GM21576 (cell line): ENCODE data around the gene BID.
"Not testable (repeated sequence)": the region's sequence is repeated elsewhere in the genome, so short reads cannot be mapped to it uniquely, and the experiment has no call there.

Source experiments
- ATAC-seq: cut with Tn5 transposase; IDR thresholded peaks from one replicate; pipeline ENCODE4 v1.9.1; 2021; ENCODE audit warnings: mild to moderate bottlenecking, moderate library complexity; ENCODE audit not compliant: unreplicated experiment

The BID gene

DNA sequence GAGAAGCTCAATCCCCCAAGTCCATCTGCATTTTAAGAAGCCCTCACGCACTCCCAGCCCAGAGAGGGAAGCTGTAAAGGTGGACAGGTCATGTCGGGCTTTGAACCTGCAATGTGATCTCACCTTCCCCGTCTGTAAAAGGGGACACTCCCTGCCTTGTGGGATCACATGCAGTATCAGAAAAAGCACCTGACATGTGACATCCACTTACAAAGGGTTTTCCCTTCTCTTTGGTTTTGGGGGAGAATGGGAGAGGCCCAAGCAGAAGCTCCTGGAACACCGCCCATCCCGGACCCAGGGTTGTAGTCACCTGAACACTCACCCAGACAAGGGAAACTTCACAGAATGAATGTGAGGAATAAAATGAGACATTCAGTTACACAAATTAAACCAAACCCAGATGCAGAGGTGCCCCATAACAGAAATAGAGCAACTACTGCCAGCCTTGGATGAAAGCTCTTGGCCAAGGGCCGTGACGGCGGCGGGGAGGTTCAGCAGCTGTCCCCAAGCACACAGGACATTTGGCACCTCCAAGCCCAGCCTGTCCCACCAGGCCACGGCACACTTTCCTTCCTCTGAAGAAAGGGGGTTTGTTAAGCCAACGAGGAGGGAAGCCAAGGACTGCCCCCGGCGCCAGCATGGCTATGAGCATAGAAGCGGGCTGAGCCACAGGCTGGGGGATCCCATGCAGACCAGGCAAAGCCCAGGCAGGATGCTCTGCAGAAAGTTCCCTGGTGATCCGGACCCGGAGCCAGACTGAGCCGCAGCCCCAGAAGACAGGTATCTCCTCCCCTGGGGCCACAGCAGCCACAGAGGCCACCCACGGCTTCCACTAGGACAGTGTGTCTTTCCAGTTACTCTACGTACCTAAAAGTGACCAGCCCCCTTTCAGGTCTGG is 3.8 kb downstream of the BID start:
- no peak for ATAC-seq

DNA sequence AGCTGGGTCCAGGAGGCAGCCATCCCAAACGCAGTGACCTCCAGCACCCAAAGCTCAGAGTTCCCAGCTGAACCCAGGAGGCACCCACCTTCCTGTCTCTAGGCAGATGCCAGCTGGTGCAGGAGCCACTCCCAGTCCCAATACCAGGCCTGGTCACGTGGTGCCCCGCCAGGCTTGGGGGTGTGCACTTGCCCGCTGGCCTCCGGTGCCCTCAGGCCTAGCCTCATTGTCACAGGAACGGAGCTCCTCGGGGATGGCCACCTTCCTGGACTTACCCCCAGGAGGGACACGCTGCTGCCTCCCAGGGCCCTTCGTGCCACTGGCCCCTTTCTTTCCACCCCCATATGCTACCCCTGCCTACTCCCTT is 4.6 kb downstream of the BID start:
- no peak for ATAC-seq

DNA sequence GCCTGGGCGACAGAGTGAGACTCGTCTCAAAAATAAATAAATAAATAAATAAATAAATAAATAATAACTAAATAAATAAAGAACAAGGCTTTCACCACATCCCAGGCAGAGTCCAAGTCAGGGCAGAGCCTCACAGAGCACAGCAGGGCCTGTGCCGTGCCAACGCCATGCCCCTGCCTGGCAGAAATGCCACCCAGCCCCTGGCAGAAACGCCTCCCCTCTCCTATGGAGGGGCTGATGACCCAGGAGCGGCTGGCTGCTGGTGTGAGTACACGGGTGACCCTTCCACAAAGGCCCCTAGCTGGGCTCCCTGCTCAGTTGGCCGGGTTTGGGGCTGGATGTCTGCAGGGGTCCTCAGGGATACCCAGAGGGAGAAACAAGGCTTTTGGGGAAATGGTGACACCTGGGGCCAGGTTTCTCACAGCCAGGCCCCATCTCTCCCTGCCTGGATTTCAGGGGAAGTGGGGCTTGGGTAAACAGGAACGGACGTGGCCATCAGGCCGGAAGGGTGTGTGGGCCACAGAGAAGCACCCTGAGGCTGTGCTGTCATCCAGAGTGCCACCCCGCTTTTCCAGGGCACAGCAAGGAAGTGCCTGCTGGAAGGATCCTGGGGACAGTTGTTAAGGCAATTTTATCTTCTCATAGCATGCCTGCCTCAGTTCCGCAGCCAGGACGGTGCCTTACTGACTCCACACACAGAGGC is 5.1 kb downstream of the BID start:
- no peak for ATAC-seq

DNA sequence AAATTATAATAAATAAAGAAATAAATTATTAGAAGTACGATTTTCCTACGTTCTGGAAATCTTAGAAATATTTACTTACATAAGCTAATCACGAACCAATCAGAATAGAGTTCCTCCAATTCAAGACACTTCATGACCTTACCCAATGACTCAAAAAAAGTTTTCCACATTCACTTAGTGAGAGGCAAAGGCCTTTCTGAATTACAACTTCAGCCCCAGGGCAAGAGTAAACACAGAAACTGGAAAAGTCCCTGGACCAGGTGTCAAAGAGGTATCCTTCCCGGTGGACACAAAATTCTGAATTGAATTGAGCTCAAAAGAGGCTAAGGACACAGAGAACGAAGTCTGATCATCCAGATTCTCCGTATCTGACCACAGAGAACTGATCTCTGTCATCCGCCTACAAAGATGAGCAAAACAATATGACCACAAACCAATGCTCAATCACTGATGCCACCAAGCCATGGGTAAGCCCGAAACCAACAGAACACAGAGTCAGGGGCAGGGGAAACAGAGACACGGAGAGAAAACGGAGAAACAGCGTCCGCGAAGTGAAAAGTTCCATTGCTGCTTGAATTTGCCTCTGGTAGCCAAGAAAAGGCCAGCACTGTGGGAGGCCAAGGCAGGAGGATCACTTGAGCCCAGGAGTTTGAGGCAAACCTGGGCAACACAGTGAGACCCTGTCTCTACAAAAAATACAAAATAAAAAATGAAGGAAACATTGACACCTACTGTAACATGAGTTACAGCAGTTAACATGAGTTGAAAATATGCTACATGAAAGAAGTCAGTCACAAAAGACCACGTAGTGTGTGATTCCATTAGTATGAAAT is 6.8 kb downstream of the BID start:
- ATAC-seq, result peak; percentile 68

DNA sequence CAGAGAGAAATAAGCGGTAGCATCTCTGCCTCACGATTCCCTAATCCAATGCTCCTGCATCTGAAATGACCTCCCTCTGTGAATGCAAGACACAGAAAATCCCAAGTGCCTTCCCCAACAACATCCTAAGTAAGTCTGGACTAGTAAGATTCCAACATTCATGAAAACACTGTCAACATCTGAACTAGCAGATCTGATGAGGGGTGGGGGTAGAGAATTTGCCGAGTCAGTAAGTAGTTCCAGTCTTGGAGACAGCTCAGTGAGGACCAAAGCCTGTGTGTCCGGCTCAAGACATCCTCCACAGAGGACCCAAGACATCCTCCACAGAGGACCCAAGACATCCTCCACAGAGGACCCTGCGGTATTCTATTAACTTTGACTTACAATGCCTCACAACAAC is 9.4 kb downstream of the BID start:
- not testable (repeated sequence) for ATAC-seq

DNA sequence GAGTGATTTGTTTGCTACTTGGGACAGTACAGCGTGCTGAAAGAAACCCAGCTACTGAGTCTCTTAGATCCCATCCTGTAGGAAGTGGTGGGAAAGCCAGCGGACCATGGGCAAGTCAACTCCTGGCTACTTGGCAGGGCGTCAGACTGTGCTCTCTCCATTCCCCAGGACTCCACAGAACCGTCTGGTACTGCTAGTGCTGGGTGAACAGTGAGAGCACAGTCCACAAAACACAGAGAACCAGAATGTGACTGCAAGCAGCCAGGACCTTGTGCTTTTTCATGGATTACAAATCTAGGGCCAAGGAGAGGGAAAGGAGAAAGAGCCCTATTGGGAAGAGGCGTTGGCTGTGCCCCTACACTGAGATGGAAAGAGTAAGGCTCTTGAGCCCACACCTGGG is 10.2 kb downstream of the BID start:
- ATAC-seq, result no peak

DNA sequence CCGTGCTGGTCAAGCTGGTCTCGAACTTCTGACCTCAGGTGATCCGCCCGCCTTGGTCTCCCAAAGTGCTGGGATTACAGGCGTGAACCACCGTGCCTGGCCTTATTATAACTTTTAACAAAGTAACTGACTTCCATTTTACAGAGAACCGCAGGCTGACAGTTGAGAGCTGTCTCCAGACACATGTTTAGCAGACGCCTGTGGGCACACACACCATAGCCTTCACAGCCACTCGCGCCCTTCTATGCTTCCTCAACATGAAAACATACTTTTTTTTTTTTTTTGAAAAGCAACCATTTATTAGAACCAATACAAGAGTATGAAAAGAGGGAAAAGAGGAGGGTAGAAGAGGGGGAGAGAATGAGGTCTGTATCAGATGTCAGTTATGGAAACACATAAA is 10.8 kb downstream of the BID start:
- ATAC-seq, result not testable (repeated sequence)

DNA sequence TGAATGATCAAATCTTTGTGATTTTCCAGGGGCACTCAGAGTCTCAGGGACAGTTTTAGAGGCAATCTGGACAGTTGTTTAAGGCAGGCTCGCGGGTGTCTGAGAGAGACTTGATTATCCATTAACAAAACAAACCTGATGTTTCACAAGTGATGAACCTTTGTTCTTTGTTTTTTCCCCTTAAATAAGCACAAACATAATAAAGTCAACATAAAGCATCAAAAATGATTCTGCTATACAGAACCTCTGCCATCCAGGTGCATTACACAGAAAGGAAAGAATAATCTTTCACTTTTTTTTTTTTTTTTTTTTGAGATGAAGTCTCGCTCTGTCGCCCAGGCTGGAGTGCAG is 13.2 kb downstream of the BID start:
- no peak for ATAC-seq

DNA sequence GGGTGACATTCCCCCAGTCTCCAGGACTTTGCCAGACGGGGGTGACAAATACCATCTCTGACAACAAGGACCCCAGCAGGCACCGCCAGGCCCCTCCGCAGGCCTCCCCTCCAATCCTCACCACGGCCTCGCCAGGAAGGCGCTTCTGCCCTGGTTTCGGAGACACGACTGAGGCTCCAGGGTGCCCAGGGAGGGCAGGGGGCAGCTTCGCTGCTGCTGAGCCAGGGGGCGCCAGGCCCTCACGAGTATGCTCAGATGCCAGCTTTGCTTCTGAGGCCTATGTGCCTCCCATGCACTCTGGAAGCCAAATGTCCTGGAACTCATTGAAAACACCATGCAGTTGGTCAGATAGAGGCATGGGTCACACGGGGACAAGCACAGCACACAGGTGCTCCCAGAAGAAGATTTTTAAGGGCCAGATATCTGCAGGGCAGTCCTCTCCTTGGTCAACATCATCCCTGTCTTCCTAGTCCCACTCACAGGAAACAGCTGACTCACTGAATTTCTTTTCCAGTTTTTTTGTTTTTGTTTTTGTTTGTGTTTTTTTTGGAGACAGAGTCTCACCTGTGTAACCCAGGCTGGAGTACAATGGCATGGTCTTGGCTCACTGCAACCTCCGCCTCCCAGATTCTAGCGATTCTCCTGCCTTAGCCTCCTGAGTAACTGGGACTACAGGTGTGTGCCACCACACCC is 19.9 kb downstream of the BID start:
- ATAC-seq, result no peak

DNA sequence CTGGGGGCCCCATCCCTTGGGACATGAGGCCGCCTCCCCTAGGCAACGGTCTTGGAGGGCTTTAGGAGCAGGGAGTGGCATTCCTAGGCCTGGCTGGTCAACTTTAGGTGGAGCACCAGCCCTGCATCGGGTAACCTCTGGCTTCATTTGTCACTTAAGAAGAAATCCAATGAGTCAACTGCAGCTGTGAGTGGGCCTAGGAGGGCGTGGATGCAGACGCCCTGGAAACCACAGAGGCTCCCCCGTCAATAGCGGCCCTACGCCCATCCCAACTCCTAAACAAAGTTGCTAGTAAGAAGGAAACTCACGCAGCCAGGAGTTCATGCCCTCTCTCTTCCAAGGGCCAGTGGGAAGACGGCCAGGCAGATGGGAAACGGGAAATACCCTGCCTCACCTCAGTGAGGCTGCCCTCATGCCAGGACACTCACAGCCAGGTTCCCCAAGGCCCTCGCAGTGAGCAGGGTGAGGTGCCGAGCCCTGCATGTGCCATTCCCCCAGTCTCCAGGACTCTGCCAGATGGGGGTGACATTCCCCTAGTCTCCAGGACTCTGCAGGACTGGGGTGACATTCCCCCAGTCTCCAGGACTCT is 20.8 kb downstream of the BID start:
- no peak for ATAC-seq

DNA sequence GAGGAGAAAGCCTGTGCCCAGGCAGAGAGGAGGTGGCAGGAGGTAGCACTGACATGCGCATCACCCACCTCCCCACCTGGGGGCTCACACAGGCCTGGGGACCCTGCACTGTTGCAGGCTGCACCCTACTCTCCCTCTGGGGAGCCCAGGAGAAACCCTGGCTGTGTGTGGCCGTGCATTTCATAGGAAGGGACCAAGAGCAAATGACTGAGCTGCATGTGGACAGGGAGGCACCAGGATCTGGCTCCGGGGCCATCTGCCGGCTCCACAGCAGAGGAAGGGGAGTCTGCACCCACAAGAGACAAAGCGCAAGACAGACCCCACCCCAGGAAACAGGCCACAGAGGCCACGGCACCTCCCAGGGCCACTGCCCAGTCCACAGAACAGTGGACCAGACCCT is 22.7 kb downstream of the BID start:
- no peak for ATAC-seq

DNA sequence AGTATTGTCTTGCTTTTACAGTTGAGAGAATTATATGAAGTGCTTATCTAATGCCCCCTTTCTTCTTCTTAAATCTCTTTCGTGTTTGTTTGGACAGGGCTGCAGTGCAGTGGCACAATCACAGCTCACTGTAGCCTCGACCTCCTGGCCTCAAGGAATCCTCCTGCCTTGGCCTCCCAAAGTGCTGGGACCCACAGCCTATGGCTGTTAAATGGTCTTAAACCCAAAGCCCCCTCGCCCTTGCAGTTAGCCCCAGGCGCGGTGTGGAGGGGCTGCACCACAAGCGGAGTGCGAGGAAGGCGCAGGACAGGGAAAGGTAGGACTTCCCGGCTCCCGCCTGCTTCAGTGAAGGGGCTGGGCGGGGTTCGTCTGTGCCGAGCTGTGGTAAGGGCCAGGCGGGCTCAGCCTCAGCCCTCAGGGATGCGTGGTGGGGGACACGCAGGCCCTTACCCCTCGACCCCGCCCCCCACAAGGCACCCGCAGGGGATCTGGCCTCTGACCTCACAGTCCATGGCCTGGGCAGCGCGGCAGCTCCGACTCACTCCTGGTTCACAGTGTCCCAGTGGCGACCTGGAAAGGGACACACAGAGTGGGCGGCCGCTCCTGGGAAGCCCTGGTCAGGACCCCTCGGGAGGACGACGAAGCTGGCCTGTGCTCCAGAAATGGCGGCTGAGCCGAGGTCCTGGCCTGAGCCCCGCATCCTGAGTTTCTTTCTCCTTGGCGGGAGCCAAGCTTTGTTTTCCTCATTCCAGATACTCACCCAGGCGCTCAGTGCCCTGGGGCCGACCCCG is 24.5 kb downstream of the BID start:
- no peak for ATAC-seq

DNA sequence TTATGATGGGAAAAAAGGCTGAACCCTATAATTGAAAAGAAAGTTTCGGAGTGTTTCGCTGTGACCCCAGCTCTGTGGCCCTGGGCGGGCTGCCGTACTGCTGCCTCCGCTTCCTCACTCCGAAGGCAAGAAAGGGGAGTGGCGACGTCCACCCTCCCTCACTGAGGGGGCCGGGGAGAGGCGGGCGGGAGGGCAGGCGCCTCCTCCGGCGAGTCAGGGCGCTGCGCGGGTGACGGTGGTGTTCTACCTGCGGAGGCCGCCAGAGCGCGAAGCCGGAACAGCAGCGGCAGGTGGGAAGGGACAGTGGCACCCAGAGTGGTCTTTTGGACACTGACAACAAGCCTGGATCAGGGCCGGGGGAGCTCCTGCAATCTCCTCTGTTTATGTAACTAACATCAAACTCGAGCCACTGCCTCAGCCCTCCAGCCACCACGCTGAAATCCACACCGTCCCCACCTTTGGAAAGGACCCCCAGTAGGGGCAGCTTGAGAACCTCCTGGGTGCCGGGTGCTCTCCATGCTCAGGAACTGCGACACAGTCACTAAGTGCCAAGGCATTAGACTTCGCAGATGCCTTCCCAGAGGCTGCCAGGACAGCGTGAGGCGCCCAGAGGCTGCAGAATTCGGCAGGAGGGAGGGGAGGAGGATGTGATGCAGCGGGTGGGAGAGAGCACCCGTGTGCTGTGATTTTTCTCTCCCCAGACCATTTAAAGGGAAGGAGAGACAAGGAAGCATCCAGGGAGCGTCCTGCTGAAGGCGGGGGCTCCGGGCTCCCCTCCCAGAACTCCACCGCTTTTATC is 25.5 kb downstream of the BID start:
- no peak for ATAC-seq

DNA sequence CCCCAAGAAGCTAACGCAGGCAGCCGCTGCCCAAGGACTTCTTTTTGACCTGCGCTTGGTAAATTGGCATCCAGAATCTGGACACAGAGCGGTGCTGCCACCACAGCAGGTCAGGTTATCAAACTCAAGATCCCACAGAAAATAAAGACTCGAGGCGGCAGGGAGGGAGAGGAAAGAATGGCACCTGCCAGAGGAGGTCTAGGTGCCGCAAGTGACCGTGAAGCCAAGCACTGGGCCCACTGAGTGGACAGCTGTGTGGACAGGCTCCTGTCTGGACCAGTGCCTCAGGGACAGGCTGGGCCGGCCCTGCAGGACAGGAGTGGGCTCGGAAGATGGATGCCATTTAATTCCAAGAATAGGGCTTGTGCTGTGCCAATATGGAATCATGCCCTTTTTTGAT is 27.4 kb downstream of the BID start:
- ATAC-seq, result no peak

DNA sequence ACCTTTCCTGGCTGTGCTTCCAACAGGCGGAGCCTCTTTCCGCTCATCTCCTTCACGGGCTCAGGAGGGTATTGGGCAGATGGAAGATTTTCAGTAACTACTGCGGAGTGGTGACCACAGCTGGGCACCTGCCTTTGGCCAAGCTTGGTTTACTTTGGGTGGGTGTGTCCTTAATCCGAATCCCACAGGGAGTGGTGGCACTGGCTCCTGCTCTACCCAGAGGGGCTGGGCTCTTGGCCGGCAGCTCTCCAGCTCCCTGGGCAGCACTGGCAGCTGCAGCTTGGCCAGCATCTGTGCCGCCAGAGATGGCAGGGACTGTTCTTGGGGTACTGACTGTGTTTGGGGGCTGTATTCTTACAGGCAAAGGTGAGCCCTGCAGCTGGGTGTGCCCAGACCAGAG is 29.8 kb downstream of the BID start:
- ATAC-seq, result no peak

DNA sequence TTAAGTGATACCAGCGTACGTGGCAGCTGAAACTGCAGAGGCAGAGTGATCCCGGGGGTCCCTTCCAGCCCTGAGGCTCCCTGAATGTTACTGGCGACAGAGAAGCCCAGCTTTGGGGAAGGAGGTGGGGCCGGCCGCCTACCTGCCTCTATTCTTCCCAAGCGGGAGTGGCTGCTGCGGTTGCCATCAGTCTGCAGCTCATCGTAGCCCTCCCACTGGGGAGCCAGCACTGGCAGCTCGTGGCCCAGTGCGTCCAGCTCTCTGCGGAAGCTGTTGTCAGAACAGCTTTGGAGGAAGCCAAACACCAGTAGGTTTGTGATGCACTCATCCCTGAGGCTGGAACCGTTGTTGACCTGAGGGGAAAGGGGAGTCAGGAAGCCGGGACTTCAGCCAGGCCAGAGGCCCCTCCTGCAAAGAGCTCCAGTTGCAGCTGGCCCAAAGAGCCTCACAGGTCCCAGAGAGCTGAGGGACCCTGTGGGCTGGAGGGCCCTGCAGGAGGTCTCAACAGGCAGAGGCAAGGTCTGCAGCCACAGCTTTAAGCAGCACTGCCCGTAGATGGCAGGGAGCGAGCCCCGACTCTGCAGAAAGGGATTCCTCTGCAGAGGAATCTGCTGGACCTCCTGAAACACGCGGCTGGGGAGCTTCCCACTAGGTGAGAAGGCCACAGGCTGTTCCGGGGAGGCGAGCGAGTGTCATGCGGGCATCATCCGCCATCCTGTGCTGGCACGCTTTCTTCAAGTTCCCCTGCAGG is 30.4 kb downstream of the BID start:
- ATAC-seq, result no peak

DNA sequence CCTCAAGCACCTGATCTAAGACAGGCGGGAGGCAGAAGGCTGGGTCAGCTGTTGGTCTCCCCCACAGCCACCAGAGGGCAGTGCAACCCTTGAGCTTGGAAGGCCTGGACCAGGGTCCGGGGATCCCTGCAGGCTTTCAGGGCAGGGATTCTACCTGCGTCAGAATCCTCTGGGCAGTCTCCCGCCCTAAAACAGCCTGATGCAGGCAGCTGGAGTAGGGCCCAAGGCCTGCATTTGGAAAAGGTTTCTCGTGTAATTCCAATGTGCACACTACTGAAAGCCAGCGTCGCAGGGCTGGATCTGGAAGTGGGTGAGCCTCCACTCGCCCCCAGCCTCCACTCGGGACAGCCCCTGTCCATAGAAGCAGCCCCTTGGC is 31.8 kb downstream of the BID start:
- ATAC-seq, result peak; percentile 62

DNA sequence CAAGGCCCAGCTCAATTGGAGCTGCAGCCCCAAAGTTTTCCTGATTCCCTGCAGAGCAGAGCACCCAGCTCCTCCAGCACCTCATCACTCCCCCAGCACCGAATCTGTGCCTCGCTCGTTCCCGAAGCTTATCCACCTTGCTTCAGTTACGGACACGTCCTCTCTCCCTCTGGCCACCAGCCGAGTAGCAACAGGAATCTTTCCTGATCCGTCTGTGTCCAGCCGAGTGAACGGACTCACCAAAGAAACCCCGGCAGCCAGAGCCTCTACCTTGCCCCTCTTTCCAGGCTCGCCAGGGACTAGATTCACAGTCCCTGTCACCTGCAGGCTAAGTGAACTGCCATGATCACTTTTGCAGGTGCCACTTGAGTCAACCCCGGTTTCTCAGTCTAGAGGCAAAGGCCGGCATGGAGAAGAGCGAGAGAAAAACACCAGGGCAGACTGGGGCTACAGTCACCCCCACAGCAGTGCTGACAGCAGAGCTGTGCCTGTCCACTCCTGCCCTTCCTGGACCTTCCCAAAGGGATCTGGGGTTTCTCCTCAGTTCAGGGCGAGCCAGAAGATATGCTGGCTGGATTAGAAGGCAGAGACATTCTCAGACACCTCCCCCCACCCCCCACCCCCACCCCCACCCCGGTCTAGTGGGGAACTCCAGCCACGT is 32.3 kb downstream of the BID start:
- ATAC-seq, result no peak
